Left lung (tissue), 10 donors: ENCODE data around the gene PROB1. TPM values are rescaled to one million over a fixed set of nuclear protein-coding genes. Genes with fewer than 3 reads are reported as not detected.

Experiments
- ATAC-seq: fragments of 200-7000 bp; cut with Tn5 transposase; one replicate; pipeline ENCODE4 v1.9.1; 2020; ENCODE audit warnings: moderate library complexity
- DNase-seq, 4 donors: peaks; one replicate each; pipeline ENCODE4 v3.0.0-alpha.2; 2013 to 2020
- H3K27ac ChIP-seq, 2 donors: fragments of 200-600 bp; sonication (generic) in 1 of 2; one replicate each; pipeline versions ENCODE4 v1.5.0 to v1.8.0; 2020 to 2021
- H3K27me3 ChIP-seq, 2 donors: fragments of 200-600 bp; sonication (generic) in 1 of 2; one replicate each; pipeline versions ENCODE4 v1.5.0 to v1.8.0; 2020 to 2021
- H3K36me3 ChIP-seq, 2 donors: fragments of 200-600 bp; sonication (generic) in 1 of 2; one replicate each; pipeline versions ENCODE4 v1.5.0 to v1.8.0; 2020 to 2021
- H3K4me1 ChIP-seq, 2 donors: fragments of 200-600 bp; one replicate each; pipeline ENCODE4 v1.8.0; 2021
- H3K4me3 ChIP-seq, 2 donors: fragments of 200-600 bp; sonication (generic) in 1 of 2; one replicate each; pipeline versions ENCODE4 v1.5.0 to v1.8.0; 2020 to 2021; ENCODE audit warnings: mild to moderate bottlenecking in 1 of 2
- H3K9me3 ChIP-seq, 2 donors: fragments of 200-600 bp; sonication (generic) in 1 of 2; one replicate each; pipeline versions ENCODE4 v1.5.0 to v1.8.0; 2020 to 2021
- intact Hi-C, 2 donors: fragments of 100-400 bp; cut with DNase I; formaldehyde crosslinking; loops; one replicate each; pipeline versions ENCODE4 v1.11.2 to v1.14.2; 2022
- polyA plus RNA-seq, 6 donors: library from polyadenylated mRNA; unstranded; fragments of 120-200 nt; gene quantifications; one replicate each; pipeline ENCODE4 v1.2.1, GENCODE V29; 2013; ENCODE audit not compliant: insufficient read length in 6 of 6
- total RNA-seq, 2 donors: library from RNA; stranded (reverse); fragmentation: NEBNext Ultra II Directional; extraction: Animal tissue kit (Norgen Biotek cat#: 25700); gene quantifications; one replicate each; pipeline ENCODE4 v1.2.1, GENCODE V29; 2021
- TF ChIP-seq, protein P1 (sequence below), 2 donors: fragments of 200-600 bp; sonication (generic) in 1 of 2; IDR thresholded peaks; one replicate each; pipeline versions ENCODE4 v1.5.0 to v1.8.0; 2021; ENCODE audit warnings: antibody characterized with exemption in 2 of 2
- donor health status: DM: no; HTN: yes; CAD: no.
- donor health status: DM: no; HTN: no; CAD: no.

PROB1 gene
- total and polyA plus RNA-seq, 8 donors = 0.73 to 1.8 (median 1.1) TPM

DNA sequence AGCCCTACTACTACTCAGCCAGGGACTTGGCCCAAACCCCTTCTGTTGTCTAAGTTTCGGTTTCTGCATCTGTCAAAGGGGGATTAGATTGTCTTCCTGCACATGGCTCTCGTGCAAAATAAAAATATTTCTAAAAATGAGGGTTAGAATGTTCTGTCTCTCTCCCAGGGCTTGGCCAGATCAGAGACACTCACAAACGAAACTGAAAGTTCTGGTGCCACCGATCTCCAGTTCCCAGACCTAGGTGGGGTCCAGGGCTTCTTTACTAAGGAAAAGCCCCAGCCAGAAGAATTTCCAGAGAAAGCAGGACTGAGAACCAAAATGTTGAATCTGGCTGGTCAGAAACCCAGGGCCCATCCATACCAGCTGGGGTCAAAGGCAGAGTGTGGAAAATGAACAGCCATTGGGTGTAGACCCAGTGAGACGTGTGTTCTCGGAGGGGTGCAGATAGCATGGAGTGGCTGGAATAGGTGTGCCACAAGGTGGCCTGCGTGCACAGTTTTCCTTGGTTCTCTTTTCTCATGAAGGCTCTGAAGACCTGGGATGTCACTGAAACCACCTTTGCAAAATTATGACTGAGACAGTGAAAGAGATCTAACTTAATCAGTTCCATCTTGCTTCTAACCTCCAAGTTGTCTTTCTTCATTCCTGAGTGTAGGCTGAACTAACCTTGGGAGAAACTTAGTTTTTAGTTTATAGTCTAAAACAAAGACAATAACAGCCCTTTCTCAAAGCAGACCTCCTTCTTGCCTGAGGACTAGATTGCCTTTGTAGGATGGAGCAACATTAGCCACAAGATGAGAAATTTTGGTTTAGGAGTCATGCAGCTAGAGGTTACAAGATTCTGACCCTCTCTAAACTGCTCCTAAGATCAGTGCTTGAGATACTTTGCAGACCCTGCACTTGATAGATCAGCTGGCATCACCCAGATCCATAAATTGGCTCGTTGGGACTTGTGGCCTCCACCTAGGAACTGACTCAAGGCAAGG, 9.5 kb downstream of the PROB1 start:
- Histone ChIP-seq H3K27me3 (no peaks in the 10 kb centered on the region), H3K4me3 (peak overlapping the region in 1 of 2 donors; percentile 32), H3K27ac (peak overlapping the region; percentile 22 to 67), H3K36me3 (no peaks in the 10 kb centered on the region), H3K9me3 (no peaks in the 10 kb centered on the region), H3K4me1 (peaks cover 0 to 35% of the 10 kb centered on the region in 2 donors)
- peak; percentile 7 for ATAC-seq
- TF ChIP-seq, protein P1, sequence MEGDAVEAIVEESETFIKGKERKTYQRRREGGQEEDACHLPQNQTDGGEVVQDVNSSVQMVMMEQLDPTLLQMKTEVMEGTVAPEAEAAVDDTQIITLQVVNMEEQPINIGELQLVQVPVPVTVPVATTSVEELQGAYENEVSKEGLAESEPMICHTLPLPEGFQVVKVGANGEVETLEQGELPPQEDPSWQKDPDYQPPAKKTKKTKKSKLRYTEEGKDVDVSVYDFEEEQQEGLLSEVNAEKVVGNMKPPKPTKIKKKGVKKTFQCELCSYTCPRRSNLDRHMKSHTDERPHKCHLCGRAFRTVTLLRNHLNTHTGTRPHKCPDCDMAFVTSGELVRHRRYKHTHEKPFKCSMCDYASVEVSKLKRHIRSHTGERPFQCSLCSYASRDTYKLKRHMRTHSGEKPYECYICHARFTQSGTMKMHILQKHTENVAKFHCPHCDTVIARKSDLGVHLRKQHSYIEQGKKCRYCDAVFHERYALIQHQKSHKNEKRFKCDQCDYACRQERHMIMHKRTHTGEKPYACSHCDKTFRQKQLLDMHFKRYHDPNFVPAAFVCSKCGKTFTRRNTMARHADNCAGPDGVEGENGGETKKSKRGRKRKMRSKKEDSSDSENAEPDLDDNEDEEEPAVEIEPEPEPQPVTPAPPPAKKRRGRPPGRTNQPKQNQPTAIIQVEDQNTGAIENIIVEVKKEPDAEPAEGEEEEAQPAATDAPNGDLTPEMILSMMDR (IDR thresholded peaks at IDR 0.05) = no peak
- DNase-seq = no peak
- intact Hi-C loops = no loop called here

DNA sequence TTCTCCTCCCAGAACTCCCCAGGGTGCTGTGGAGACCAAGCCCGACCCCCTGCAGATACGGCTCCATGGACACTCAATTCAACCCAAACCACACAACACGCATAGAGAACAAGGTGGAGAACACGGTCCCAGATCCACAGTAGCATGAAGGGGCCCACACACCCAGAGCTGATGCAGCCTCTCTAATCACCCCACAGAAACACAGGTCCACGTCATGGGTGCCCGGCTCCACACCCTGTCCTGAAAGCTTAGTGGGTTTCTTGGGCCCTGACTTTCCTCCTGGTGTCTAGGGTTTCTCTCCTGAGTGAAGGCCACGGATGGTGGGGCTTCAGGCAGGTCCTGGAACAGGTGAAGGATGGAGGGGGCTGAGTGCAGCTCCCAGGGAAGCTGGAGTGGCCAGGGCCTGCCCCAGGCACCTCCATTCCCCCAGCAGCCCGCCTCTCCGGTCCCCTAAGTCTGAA, 10.3 kb downstream of the PROB1 start:
- Histone ChIP-seq H3K4me3 (peak overlapping the region in 1 of 2 donors; percentile 32), H3K27ac (peak overlapping the region; percentile 22 to 67), H3K27me3 (no peaks in the 10 kb centered on the region), H3K9me3 (no peaks in the 10 kb centered on the region), H3K36me3 (no peaks in the 10 kb centered on the region), H3K4me1 (peaks cover 0 to 35% of the 10 kb centered on the region in 2 donors)
- TF ChIP-seq, protein P1 (IDR thresholded peaks at IDR 0.05) = no peak
- no peak for ATAC-seq
- no peak for DNase-seq
- intact Hi-C loops = no loop called here

DNA sequence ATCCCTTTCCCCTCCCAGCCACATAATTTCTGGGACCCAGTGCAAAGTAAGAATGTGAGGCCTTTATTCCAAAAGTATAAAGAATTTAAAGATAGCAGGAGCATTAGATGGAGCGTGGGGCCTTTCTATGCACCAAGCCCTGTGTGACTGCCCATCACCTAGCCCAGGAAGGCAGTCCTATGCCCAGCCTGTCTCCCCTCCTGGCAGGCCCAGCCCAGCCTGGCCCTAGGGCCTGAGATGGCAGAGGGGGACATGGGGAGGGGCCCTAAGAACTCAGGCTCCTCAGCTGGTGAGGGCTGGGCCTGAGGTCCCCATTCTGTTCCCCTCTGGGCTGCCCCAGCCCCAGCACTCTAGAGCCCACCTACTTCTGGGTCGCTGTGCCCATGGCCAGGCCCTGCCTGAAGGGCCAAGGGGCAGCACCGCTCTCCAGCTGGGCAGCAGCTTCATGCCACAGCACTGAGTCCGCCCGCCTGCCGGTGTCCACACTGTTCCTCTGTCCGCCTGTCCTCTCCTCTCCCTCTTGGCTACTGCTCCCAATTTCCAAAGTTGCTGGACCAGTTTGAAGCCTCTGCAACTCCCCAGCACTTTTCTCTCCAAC, 10.8 kb downstream of the PROB1 start:
- intact Hi-C loops = no loop called here
- Histone ChIP-seq H3K36me3 (no peaks in the 10 kb centered on the region), H3K4me1 (peaks cover 0 to 33% of the 10 kb centered on the region in 2 donors), H3K9me3 (no peaks in the 10 kb centered on the region), H3K27me3 (no peaks in the 10 kb centered on the region), H3K27ac (no peak overlapping the region), H3K4me3 (no peak overlapping the region)
- no peak for ATAC-seq
- TF ChIP-seq, protein P1 (IDR thresholded peaks at IDR 0.05) = no peak
- peak in 1 of 4 donors; percentile 77 for DNase-seq

DNA sequence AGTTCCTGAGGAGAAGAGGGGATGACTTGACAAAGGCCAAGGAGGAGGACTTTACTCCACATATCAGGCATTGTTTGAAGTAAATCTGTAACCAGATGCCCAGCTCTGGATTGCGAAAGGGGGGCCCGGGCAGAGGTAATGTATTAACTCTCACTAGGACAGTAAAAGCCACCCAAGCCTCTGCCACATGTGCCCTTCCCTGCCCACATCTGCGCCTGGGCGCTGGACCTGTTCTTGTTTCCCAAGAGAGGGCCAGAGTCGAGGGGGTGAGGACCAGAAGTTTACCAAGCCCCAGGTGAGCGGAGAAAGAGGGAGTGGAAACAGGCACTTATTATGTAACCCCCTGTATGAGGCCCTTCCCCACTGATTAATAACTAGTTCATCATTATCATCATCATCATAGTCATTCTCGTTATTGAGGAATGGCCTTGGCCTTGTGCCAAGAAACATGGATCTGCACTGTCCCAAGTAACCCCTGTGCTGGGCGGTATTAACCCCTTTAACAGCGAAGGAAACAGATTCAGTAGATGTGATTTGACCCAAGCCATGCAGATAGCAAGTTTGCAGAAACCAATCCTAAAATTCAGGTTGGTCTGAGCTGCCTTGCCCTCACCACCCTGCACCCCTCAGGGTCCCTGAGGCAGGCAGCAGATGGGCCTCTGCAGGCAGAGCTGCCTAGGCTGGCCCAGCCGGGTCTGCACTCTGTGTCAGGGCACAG, 11.5 kb downstream of the PROB1 start, which contains the start of gene SLC23A1:
SLC23A1 (minus strand) TSS at position 23 of the 718 bp plus-strand sequence. CDS start 44 bp downstream, outside the sequence.
- Histone ChIP-seq H3K9me3 (no peaks in the 10 kb centered on the region), H3K36me3 (no peaks in the 10 kb centered on the region), H3K4me1 (peaks cover 0 to 27% of the 10 kb centered on the region in 2 donors), H3K4me3 (no peak within 1 kb of the TSS), H3K27me3 (no peaks in the 10 kb centered on the region), H3K27ac (no peak within 1 kb of the TSS)
- TF ChIP-seq, protein P1 (IDR thresholded peaks at IDR 0.05) = no peak
- ATAC-seq (no peak), DNase-seq (no peak)
- intact Hi-C loops = no loop called here
